Renal pelvis (tissue), 4 donors: ENCODE results near the gene DISC1. TPM values are rescaled to one million over a fixed set of nuclear protein-coding genes. Genes with fewer than 3 reads are reported as not detected.

Source experiments
- DNase-seq: peaks from one replicate; pipeline ENCODE4 v3.0.0-alpha.2; 2013
- polyA plus RNA-seq, 3 donors: library from polyadenylated mRNA; unstranded; fragments of 120-200 nt; gene quantifications; one replicate each; pipeline ENCODE4 v1.2.1, GENCODE V29; 2013; ENCODE audit not compliant: insufficient read length in 3 of 3

Gene DISC1
- polyA plus RNA-seq, 3 donors = 5.0 to 5.5 (median 5.3) TPM

DNA sequence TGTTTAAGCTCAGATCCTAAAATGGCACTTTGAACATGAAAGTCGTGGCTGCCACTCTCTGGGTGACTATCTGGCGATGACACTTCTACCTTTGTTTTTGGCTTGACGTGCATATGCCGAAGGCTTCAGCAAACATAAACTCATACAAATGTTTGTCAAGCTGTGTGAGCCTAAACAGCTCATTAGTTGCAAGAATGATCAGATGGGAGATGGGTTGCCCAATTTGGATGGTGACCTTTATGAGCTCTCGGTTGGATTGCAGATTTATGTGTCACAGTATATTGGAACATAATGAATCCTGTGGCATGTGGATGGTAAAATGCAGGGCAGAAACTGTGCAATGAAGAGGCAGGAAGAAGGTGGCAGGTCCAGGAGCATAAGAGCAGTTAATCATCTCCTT is 229.3 kb downstream of the DISC1 start:
- DNase-seq = no peak

DNA sequence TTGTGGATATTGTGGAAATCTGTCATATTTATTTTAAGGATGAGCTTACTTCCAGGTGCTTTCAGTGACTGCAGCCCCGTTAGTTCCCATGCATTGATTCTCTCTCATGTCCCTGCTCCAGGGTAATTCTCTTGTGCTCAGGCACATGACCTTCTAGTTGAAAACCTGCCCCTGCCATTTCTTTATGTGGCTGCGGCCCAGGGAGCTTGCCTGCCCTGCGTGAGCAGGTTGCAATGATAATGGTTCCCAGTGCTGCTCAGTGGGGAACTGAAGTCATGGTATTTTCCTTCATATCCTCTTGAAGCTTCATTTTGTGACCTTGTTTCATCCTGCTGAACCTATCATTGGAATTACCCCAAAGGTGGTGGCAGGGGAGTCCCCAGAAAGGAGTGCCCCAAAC is 229.8 kb downstream of the DISC1 start:
- DNase-seq = no peak

DNA sequence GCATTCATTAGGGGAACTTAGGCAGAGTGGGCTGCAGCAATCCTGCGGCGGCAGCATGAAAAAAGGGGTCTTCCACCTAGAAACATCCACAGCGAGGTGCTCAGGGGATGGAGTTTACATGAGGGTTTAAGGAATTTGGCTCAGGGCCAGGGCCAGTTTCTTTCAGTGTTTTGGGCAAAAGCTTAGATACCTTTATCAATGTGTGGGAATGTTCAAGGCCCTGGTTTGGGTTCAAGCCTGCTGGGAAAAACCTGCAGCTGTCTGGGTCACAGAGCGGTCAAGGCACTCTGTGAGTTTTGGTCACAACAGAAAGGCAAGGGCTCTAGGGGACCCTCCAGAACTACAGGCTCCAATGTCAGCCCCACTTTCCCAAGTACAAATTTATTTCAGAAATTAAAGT is 230.3 kb downstream of the DISC1 start:
- DNase-seq = no peak

DNA sequence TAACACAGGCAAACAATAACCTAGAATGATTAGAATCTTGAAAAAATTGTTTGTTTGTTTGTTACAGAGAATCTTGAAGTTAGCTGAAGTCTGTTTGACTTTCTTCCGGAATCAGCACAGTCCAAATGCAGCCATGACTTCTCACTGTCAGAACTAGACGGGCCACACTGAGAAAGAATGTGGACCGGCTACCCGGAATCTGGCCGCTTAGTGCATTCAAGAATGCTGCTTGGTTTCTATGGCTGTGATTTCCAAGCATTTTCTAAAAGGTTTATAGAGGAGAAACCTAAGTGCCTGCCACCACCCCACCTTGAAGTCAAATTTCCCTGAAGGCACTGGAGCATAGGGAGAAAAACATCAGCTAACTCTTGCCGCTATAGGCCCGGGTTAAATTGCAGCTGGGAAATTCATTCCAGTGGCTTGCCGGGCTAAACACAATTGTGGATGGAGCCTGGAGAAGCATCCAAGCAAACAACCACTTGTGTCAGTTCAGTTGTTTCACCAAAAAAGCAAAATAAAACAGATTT is 231.1 kb downstream of the DISC1 start:
- peak; percentile 55 for DNase-seq

GRCh38 chr1:231860221-231861088 is 233.9 kb downstream of the DISC1 start:
- no peak for DNase-seq

GRCh38 chr1:231861541-231862481 is 235.2 kb downstream of the DISC1 start:
- DNase-seq = no peak

DNA sequence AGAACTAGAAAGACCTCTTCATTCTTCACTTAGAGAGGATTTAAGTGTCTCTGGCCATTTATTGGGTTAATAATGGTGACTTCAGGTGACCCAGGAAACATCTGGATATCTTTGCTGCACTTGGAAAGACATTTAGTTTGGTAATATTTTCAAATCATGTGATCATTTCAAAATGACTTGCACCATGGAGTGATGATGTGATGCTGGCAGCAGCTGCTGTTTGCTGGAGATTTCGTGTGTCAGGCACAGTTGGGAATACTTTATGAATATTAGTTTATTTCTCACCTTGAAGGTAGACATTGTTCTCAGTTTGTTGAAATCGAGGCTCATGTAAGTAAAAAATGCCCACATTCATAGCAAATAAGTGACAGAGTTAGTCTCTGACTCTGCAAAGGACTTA is 236.0 kb downstream of the DISC1 start:
- no peak for DNase-seq

- DNase-seq = no peak
Observed at GRCh38 chr1:231865331-231865730, 238.7 kb downstream of the DISC1 start.

DNA sequence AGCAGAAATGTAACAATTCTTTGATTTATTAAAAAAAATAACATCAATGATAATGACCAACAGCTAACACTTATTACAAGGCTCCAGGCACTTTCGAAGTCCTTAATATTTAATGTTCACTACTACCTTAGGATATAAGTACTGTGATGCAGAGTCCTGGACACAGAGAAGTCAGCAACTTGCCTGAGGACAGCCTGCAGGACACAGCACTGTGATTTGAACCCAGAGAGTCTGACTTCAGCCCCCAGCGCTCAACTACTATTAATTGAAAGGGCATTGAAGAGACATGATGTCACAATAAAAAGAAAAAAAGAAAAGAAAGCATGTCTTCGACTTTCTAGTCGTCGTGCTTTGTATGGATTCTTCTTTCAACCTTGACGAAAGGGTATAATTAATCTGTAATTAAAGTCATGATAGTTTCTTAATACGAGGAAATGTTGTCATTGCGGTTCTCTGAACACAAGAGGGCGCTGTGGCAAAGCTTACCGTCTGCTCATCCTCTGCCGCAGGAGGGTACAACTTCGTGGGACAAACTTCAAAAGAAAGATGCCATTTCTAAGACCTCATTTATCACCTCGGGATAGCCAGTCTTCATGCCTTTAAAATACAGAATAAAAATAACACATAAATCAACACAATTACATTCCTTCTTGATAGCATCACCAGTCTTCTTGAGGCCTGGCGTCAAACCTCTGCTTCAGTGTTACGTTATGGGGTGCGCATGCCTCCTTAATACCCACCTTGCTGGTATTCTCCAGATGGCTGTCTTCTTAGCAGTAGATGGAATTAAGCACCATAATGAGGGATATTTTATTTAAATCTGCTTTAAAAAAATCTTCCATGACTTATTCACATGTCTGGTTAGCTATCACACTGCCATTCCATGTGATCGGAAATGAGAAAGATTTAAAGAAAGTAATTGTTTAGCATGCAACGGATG is 240.1 kb downstream of the DISC1 start:
- DNase-seq = peak; percentile 56

GRCh38 chr1:231867607-231868006 is 241.0 kb downstream of the DISC1 start:
- DNase-seq = no peak

DNA sequence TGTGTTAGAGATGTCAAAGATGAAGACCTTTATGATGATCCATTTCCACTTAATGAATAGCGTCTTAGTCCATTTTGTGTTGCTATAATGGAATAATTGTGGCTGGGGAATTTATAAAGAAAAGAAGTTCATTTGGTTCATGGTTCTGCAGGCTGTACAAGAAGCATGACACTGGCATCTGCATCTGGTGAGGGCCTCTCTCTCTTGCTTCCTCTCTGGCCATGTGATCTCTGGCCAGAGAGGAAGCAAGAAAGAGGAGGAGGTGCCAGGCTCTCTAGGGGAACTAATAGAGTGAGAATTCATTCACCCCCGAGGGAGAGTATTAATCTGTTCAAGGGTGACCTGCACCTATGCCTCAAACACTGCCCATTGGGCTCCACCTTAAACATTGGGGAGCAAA is 242.8 kb downstream of the DISC1 start:
- DNase-seq = no peak

DNA sequence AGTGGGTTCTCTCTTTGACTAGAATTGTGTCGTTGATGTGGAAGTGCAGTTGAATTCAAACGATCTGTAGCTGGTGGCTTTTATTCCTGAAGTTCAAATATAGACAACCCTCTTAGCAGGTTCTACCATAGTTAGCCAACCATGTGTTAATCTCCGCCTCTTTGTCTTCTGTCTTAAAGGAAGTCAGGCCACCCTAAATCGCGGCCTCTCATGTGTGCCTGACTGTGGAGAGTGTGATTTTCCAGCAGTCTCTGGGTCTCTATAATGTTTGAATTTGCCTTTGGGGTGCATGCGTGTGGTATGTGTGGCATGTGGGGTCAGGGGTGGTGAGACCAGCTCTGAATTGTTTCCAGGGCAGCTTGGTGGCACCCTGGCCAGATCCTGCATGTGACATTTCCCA is 244.9 kb downstream of the DISC1 start:
- DNase-seq = no peak

DNA sequence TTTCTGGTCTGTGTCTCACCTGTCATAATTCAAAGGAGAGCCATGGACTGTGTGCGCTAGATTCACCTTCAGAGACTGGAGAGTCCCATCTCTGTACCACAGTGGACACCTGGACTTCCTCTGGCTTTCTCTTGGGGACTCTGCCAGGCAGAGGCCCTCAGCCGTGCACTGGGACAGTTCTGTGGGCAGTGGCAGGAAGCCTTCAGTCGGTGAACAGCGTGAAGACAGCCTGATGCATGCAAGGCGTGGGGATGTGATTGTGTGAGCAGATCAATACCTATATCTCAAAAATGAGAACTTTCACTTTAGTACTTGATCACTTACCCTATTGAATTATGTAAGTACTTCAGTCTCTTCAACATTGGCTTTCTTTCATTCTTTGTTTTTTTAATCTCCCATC is 245.3 kb downstream of the DISC1 start:
- no peak for DNase-seq

GRCh38 chr1:231872461-231872910 is 245.9 kb downstream of the DISC1 start:
- no peak for DNase-seq

DNA sequence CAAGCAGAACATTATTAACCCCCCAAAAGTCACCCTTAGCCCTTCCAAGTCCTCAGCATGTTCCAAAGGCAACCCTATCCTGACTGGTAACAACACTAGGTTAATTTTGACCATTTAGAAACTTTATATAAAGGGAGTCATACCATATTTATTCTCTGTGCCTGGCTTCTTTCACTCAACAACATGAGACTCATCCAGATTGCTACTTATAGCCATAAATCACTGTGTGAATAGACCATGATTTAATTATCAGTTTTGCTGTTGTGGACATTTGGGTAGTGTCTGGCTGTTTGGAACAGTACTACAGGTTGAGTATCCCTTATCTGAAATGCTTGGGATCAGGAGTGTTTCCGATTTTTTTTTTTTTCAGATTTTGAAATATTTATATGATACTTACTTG is 252.1 kb downstream of the DISC1 start:
- DNase-seq = no peak

DNA sequence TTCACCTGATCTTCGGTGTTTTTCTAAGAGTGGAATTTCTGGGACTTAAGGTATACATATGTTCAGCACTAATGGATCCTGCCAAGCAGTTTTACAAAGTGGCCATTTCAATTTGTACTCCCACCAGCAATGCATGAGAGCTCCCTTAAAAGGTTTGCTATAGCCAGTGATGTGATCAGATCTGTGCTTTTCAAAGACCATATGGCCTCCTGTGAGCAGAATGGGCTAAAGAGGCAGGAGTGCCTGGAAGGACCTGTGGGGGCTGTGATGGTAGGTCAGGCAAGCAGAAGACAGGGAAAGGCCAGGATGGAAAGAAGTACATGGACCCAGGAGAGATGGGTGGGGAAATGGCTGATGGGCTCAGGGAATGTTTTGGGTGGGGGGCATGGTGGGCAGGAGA is 252.7 kb downstream of the DISC1 start:
- no peak for DNase-seq

- DNase-seq = no peak
Observed at GRCh38 chr1:231882333-231882732, 255.7 kb downstream of the DISC1 start.

DNA sequence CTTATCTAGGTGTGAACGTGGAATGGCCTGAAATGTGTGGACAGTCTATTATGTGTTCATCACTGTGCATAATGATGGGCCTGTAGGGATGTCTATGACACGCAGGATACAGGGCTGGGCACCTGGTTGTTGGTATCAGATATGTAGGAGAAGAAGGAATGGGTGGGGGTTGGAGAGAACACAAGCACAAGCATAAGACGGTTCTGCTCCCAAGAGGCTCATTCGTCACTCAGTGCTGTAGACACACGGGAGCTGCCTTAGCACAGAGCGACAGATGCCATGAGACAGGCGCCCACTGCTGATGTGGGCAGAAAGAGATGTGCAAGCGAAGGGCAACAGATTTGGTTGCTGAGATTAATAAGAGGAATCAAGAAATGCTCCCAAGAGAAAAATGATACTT is 256.2 kb downstream of the DISC1 start:
- DNase-seq = no peak

GRCh38 chr1:231883382-231883781 is 256.8 kb downstream of the DISC1 start:
- DNase-seq = no peak

DNA sequence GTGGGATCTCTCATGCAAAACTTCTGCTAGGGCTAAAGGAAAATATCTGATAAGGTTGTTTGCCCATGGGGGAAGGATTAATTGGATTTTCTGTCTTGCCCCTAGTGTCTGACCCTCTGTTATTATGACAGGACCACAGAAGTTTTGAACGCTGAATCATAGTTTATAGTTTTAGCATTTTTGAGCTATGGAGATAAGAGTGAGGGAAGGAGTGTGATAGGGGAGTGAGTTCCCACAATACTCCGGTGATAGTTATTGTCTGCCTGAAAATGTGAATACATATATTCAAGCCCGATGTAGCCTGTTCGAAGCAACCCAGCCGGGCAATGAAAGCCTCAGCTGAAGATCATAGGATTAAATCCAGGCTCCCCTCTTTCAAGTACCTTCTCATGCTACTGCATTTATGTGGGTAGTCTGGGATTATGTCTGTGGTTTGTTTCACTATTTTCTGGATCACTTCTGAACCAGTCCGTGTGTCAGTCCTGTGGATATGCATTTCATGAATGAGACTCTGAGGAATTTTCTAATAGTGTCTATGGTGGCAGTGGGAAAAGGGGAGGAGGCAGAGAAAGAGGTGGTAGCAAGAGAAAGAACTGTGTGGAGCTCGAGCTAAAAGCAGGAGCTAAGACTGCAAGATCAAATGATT is 258.7 kb downstream of the DISC1 start:
- no peak for DNase-seq

GRCh38 chr1:231887166-231887565 is 260.6 kb downstream of the DISC1 start:
- no peak for DNase-seq
